RWPE2 (cell line): ENCODE measurements around the gene AK8.

Source experiments
- ATAC-seq: fragments of 200-7000 bp; cut with Tn5 transposase; 3 replicates; pipeline ENCODE4 v1.9.1; 2021; ENCODE audit warnings: low read depth
- DNase-seq: peaks from one replicate; pipeline ENCODE4 v3.0.0-alpha.2; 2020; ENCODE audit warnings: low spot score
- H3K27ac ChIP-seq: fragments of 450-650 bp; 2 replicates; pipeline ENCODE4 v1.5.1; 2017; ENCODE audit warnings: mild to moderate bottlenecking; ENCODE audit not compliant: poor library complexity, severe bottlenecking
- H3K27me3 ChIP-seq: fragments of 250-450 bp; sonication (Bioruptor Pico); 2 replicates; pipeline ENCODE4 v1.5.1; 2021; ENCODE audit warnings: mild to moderate bottlenecking, moderate library complexity; ENCODE audit not compliant: insufficient read depth, poor library complexity, severe bottlenecking
- H3K36me3 ChIP-seq: fragments of 250-450 bp; sonication (Bioruptor Pico); 2 replicates; pipeline ENCODE4 v1.5.1; 2020; ENCODE audit warnings: low read depth, mild to moderate bottlenecking, moderate library complexity
- H3K4me1 ChIP-seq: fragments of 250-450 bp; sonication (Bioruptor Pico); 2 replicates; pipeline ENCODE4 v1.5.1; 2021; ENCODE audit warnings: mild to moderate bottlenecking, moderate library complexity; ENCODE audit not compliant: insufficient read depth, poor library complexity, severe bottlenecking
- H3K4me3 ChIP-seq: fragments of 250-450 bp; sonication (Bioruptor Pico); 2 replicates; pipeline ENCODE4 v1.5.1; 2021; ENCODE audit warnings: mild to moderate bottlenecking, moderate library complexity; ENCODE audit not compliant: severe bottlenecking
- H3K9me3 ChIP-seq: fragments of 250-450 bp; sonication (Bioruptor Pico); 2 replicates; pipeline ENCODE4 v1.5.1; 2021; ENCODE audit warnings: mild to moderate bottlenecking, moderate library complexity; ENCODE audit not compliant: severe bottlenecking
- CTCF ChIP-seq: fragments of 450-650 bp; IDR thresholded peaks from one replicate; pipeline ENCODE4 v1.5.1; 2017; ENCODE audit warnings: mild to moderate bottlenecking, moderate library complexity; ENCODE audit not compliant: poor library complexity, severe bottlenecking

Gene AK8

GRCh38 chr9:132824951-132825350 lies 53.1 kb downstream of the AK8 start:
- ATAC-seq (no peak), DNase-seq (no peak)
- Histone ChIP-seq H3K27me3 (no peaks in the 10 kb centered on the region), H3K36me3 (no peaks in the 10 kb centered on the region), H3K27ac (no peak overlapping the region), H3K9me3 (no peaks in the 10 kb centered on the region), H3K4me3 (no peak overlapping the region), H3K4me1 (no peaks in the 10 kb centered on the region)
- no peak for TF ChIP-seq CTCF

- Histone ChIP-seq H3K9me3 (no peaks in the 10 kb centered on the region), H3K4me3 (no peak overlapping the region), H3K4me1 (no peaks in the 10 kb centered on the region), H3K36me3 (no peaks in the 10 kb centered on the region), H3K27me3 (no peaks in the 10 kb centered on the region), H3K27ac (no peak overlapping the region)
- DNase-seq (no peak), ATAC-seq (no peak)
- no peak for TF ChIP-seq CTCF
Measured at GRCh38 chr9:132824151-132824550, 53.9 kb downstream of the AK8 start.

- Histone ChIP-seq H3K27me3 (no peaks in the 10 kb centered on the region), H3K27ac (no peak overlapping the region), H3K4me1 (no peaks in the 10 kb centered on the region), H3K9me3 (no peaks in the 10 kb centered on the region), H3K4me3 (no peak overlapping the region), H3K36me3 (no peaks in the 10 kb centered on the region)
- DNase-seq, result no peak
- TF ChIP-seq CTCF, result no peak
- peak; percentile 17; the same call in 1 of the 3 replicates for ATAC-seq
Measured at GRCh38 chr9:132823370-132824145, 54.5 kb downstream of the AK8 start.

- no peaks in the 10 kb centered on the region for H3K36me3 ChIP-seq
- no peak overlapping the region for H3K27ac ChIP-seq
- no peaks in the 10 kb centered on the region for H3K9me3 ChIP-seq
- DNase-seq (no peak), ATAC-seq (no peak)
- peaks cover 5% of the 10 kb centered on the region for H3K27me3 ChIP-seq
- H3K4me3 ChIP-seq, result no peak overlapping the region
- no peaks in the 10 kb centered on the region for H3K4me1 ChIP-seq
- TF ChIP-seq CTCF, result no peak
Measured at GRCh38 chr9:132820169-132820944, 57.7 kb downstream of the AK8 start.
